ENCODE data around the gene RALGAPA1.
"Not testable (repeated sequence)": the region's sequence is repeated elsewhere in the genome, so short reads cannot be mapped to it uniquely, and the experiment has no call there.

RALGAPA1 gene

DNA sequence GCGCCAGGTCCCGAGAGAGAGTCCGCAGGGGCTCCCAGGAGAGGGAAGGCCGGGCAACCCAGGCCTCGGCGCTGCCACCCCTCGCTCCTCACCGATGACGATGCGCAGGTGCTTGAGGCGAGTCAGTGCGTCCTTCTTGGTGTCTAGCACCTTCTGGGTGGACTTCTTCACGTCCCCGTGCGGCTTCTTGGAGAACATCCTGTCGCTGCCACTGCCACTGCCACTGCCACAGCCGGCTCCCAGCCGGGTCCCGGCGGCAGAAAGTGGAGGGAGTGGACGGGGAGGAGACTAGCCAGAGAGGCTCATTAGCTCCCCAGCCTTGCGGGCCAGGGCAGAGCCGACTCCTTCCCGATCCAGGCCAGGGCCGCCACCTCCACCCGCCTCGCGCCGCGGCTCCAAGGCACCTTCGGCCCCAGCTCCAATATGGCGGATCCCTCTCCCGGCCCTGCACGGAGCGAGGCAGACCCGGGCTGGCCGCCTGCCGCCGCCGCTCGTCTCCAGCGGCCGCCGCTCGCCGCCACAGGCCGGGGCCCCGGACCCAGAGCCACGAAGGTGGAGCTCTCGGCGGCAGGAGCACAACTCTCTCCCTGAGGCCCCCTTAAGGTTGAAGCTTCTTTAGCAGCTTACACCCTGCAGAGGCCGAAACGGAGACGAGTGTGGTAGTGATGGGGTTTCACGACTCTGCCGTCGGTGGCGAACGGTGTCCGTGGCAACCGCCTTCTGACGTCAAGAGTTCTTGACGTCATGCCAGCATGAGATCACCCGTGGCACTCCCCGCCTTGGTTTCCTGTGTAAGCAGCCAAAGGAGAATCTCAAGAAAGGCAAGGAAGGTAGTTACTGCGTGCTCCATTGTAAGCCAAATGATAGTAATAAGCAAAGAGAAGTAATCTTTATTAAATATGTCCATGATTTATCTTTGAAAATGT is at the start of gene RALGAPA1:
Gene RALGAPA1 (minus strand): TSS at position 658 of the 926 bp plus-strand sequence. CDS start 460 bp downstream, at position 198.
- peak within 1 kb of the TSS; percentile 89 for H3K27ac ChIP-seq (ENCODE audit: low read depth, low read length)
- peak within 1 kb of the TSS; percentile 91 for H3K4me3 ChIP-seq (ENCODE audit: low read depth, low read length)
- H3K36me3 ChIP-seq (ENCODE audit: control insufficient read depth, insufficient read depth, low read length); H3K9me3 ChIP-seq (ENCODE audit: control insufficient read depth, insufficient read depth, low read length); H3K27me3 ChIP-seq (ENCODE audit: control insufficient read depth, insufficient read depth, low read length): not testable (repeated sequence)
- H3K9ac ChIP-seq (ENCODE audit: low read depth, low read length), result peak within 1 kb of the TSS; percentile 80
- H3K4me1 ChIP-seq (ENCODE audit: control insufficient read depth, insufficient read depth, low read length), result peaks cover 15% of the 10 kb centered on the region; the same call in 1 of the 2 replicates

- Histone ChIP-seq H3K4me1 (ENCODE audit: control insufficient read depth, insufficient read depth, low read length) (no peaks in the 10 kb centered on the region), H3K9me3 (ENCODE audit: control insufficient read depth, insufficient read depth, low read length) (no peaks in the 10 kb centered on the region), H3K9ac (ENCODE audit: low read depth, low read length) (no peak overlapping the region), H3K27me3 (ENCODE audit: control insufficient read depth, insufficient read depth, low read length) (no peaks in the 10 kb centered on the region), H3K36me3 (ENCODE audit: control insufficient read depth, insufficient read depth, low read length) (peaks cover 29% of the 10 kb centered on the region), H3K27ac (ENCODE audit: low read depth, low read length) (no peak overlapping the region), H3K4me3 (ENCODE audit: low read depth, low read length) (no peak overlapping the region)
Measured at GRCh38 chr14:35858521-35859209, 49.6 kb upstream of the RALGAPA1 start.

- H3K9me3 ChIP-seq (ENCODE audit: control insufficient read depth, insufficient read depth, low read length), result no peaks in the 10 kb centered on the region
- no peaks in the 10 kb centered on the region for H3K4me1 ChIP-seq (ENCODE audit: control insufficient read depth, insufficient read depth, low read length)
- H3K27ac ChIP-seq (ENCODE audit: low read depth, low read length), result no peak overlapping the region
- H3K27me3 ChIP-seq (ENCODE audit: control insufficient read depth, insufficient read depth, low read length), result no peaks in the 10 kb centered on the region
- H3K4me3 ChIP-seq (ENCODE audit: low read depth, low read length), result no peak overlapping the region
- H3K9ac ChIP-seq (ENCODE audit: low read depth, low read length), result no peak overlapping the region
- peaks cover 11% of the 10 kb centered on the region; the same call in 1 of the 2 replicates for H3K36me3 ChIP-seq (ENCODE audit: control insufficient read depth, insufficient read depth, low read length)
Measured at GRCh38 chr14:35855876-35856481, 46.9 kb upstream of the RALGAPA1 start.

GRCh38 chr14:35854696-35855270 is 45.7 kb upstream of the RALGAPA1 start:
- no peaks in the 10 kb centered on the region for H3K9me3 ChIP-seq (ENCODE audit: control insufficient read depth, insufficient read depth, low read length)
- H3K4me1 ChIP-seq (ENCODE audit: control insufficient read depth, insufficient read depth, low read length), result no peaks in the 10 kb centered on the region
- no peak overlapping the region for H3K9ac ChIP-seq (ENCODE audit: low read depth, low read length)
- peaks cover 13% of the 10 kb centered on the region; the same call in 1 of the 2 replicates for H3K36me3 ChIP-seq (ENCODE audit: control insufficient read depth, insufficient read depth, low read length)
- no peak overlapping the region for H3K27ac ChIP-seq (ENCODE audit: low read depth, low read length)
- H3K4me3 ChIP-seq (ENCODE audit: low read depth, low read length), result no peak overlapping the region
- H3K27me3 ChIP-seq (ENCODE audit: control insufficient read depth, insufficient read depth, low read length), result no peaks in the 10 kb centered on the region

DNA sequence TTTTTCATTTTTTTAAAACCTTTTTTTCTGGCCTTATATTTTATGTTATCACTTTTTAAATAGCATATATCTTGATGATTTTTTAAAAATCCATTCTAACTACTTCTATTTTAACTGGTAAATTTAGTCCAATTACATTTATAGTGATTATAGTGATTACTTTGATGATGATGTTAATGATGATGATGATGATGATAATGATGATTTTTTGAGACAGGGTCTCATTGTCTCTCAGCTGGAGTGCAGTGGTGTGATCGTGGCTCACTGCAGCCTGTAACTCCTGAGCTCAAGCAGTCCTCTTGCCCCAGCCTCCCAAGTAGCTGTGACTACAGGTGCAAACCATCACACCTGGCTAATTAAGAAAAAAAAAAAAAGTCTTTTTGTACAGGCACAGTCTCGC is 44.1 kb upstream of the RALGAPA1 start:
- 0 out of 2 replicates have a peak, but pooled peaks cover 4% of the 10 kb centered on the region for H3K36me3 ChIP-seq (ENCODE audit: control insufficient read depth, insufficient read depth, low read length)
- H3K4me1 ChIP-seq (ENCODE audit: control insufficient read depth, insufficient read depth, low read length), result no peaks in the 10 kb centered on the region
- no peak overlapping the region for H3K9ac ChIP-seq (ENCODE audit: low read depth, low read length)
- no peaks in the 10 kb centered on the region for H3K27me3 ChIP-seq (ENCODE audit: control insufficient read depth, insufficient read depth, low read length)
- no peak overlapping the region for H3K4me3 ChIP-seq (ENCODE audit: low read depth, low read length)
- no peak overlapping the region for H3K27ac ChIP-seq (ENCODE audit: low read depth, low read length)
- no peaks in the 10 kb centered on the region for H3K9me3 ChIP-seq (ENCODE audit: control insufficient read depth, insufficient read depth, low read length)

DNA sequence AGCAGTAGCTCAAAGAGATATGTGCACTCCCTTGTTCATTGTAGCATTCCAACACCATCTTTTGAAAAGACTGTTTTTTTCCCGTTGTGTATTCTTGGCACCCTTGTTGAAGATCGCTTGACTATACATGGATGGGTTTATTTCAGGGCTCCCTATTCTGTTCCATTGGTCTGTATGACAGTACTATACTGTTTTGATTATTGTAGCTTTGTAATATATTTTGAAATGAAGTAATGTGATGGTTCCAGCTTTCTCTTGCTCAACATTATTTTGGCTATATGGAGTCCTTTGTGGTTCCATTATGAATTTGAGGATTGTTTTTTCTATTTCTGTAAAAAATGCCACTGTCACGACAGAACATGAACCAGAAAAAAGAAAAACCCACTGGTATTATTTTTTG is 42.7 kb upstream of the RALGAPA1 start:
- no peaks in the 10 kb centered on the region for H3K4me1 ChIP-seq (ENCODE audit: control insufficient read depth, insufficient read depth, low read length)
- no peaks in the 10 kb centered on the region for H3K9me3 ChIP-seq (ENCODE audit: control insufficient read depth, insufficient read depth, low read length)
- no peak overlapping the region for H3K27ac ChIP-seq (ENCODE audit: low read depth, low read length)
- H3K4me3 ChIP-seq (ENCODE audit: low read depth, low read length), result no peak overlapping the region
- H3K36me3 ChIP-seq (ENCODE audit: control insufficient read depth, insufficient read depth, low read length), result 0 out of 2 replicates have a peak, but pooled peaks cover 4% of the 10 kb centered on the region
- H3K27me3 ChIP-seq (ENCODE audit: control insufficient read depth, insufficient read depth, low read length), result no peaks in the 10 kb centered on the region
- H3K9ac ChIP-seq (ENCODE audit: low read depth, low read length), result no peak overlapping the region

GRCh38 chr14:35849122-35849521 is 40.0 kb upstream of the RALGAPA1 start:
- H3K27me3 ChIP-seq (ENCODE audit: control insufficient read depth, insufficient read depth, low read length), result no peaks in the 10 kb centered on the region
- 0 out of 2 replicates have a peak, but pooled peaks cover 11% of the 10 kb centered on the region for H3K36me3 ChIP-seq (ENCODE audit: control insufficient read depth, insufficient read depth, low read length)
- no peaks in the 10 kb centered on the region for H3K9me3 ChIP-seq (ENCODE audit: control insufficient read depth, insufficient read depth, low read length)
- H3K4me3 ChIP-seq (ENCODE audit: low read depth, low read length), result no peak overlapping the region
- H3K4me1 ChIP-seq (ENCODE audit: control insufficient read depth, insufficient read depth, low read length), result no peaks in the 10 kb centered on the region
- H3K27ac ChIP-seq (ENCODE audit: low read depth, low read length), result no peak overlapping the region
- no peak overlapping the region for H3K9ac ChIP-seq (ENCODE audit: low read depth, low read length)

GRCh38 chr14:35847636-35848035 is 38.5 kb upstream of the RALGAPA1 start:
- Histone ChIP-seq H3K27me3 (ENCODE audit: control insufficient read depth, insufficient read depth, low read length) (no peaks in the 10 kb centered on the region), H3K9me3 (ENCODE audit: control insufficient read depth, insufficient read depth, low read length) (no peaks in the 10 kb centered on the region), H3K9ac (ENCODE audit: low read depth, low read length) (no peak overlapping the region), H3K4me1 (ENCODE audit: control insufficient read depth, insufficient read depth, low read length) (no peaks in the 10 kb centered on the region), H3K36me3 (ENCODE audit: control insufficient read depth, insufficient read depth, low read length) (0 out of 2 replicates have a peak, but pooled peaks cover 17% of the 10 kb centered on the region), H3K4me3 (ENCODE audit: low read depth, low read length) (no peak overlapping the region), H3K27ac (ENCODE audit: low read depth, low read length) (no peak overlapping the region)

GRCh38 chr14:35844494-35844893 is 35.4 kb upstream of the RALGAPA1 start:
- H3K4me3 ChIP-seq (ENCODE audit: low read depth, low read length), result no peak overlapping the region
- 0 out of 2 replicates have a peak, but pooled peaks cover 13% of the 10 kb centered on the region for H3K36me3 ChIP-seq (ENCODE audit: control insufficient read depth, insufficient read depth, low read length)
- H3K9me3 ChIP-seq (ENCODE audit: control insufficient read depth, insufficient read depth, low read length), result no peaks in the 10 kb centered on the region

DNA sequence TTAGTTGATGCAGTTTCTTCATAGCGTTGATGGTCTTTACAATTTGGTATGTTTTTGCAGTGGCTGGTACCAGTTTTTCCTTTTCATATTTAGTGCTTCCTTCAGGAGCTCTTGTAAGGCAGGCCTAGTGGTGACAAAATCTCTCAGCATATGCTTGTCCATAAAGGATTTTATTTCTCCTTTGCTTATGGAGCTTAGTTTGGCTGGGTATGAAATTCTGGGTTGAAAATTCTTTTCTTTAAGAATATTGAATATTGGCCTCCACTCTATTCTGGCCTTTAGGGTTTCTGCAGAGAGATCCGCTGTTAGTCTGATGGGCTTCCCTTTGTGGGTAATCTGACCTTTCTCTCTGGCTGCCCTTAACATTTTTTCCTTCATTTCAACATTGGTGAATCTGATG is 33.1 kb upstream of the RALGAPA1 start:
- not testable (repeated sequence) for H3K9me3 ChIP-seq (ENCODE audit: control insufficient read depth, insufficient read depth, low read length); H3K27ac ChIP-seq (ENCODE audit: low read depth, low read length); H3K27me3 ChIP-seq (ENCODE audit: control insufficient read depth, insufficient read depth, low read length); H3K4me1 ChIP-seq (ENCODE audit: control insufficient read depth, insufficient read depth, low read length); H3K4me3 ChIP-seq (ENCODE audit: low read depth, low read length); H3K9ac ChIP-seq (ENCODE audit: low read depth, low read length)
- peaks cover 19% of the 10 kb centered on the region; the same call in 1 of the 2 replicates for H3K36me3 ChIP-seq (ENCODE audit: control insufficient read depth, insufficient read depth, low read length)

More at GRCh38 chr14:35844494-35844893, 35.4 kb upstream of the RALGAPA1 start:
- no peak overlapping the region for H3K27ac ChIP-seq (ENCODE audit: low read depth, low read length)
- H3K27me3 ChIP-seq (ENCODE audit: control insufficient read depth, insufficient read depth, low read length), result no peaks in the 10 kb centered on the region
- H3K9ac ChIP-seq (ENCODE audit: low read depth, low read length), result no peak overlapping the region
- H3K4me1 ChIP-seq (ENCODE audit: control insufficient read depth, insufficient read depth, low read length), result no peaks in the 10 kb centered on the region

Measured in HUES48 (cell line).